ENCODE measurements around the gene VAMP1.

DNA sequence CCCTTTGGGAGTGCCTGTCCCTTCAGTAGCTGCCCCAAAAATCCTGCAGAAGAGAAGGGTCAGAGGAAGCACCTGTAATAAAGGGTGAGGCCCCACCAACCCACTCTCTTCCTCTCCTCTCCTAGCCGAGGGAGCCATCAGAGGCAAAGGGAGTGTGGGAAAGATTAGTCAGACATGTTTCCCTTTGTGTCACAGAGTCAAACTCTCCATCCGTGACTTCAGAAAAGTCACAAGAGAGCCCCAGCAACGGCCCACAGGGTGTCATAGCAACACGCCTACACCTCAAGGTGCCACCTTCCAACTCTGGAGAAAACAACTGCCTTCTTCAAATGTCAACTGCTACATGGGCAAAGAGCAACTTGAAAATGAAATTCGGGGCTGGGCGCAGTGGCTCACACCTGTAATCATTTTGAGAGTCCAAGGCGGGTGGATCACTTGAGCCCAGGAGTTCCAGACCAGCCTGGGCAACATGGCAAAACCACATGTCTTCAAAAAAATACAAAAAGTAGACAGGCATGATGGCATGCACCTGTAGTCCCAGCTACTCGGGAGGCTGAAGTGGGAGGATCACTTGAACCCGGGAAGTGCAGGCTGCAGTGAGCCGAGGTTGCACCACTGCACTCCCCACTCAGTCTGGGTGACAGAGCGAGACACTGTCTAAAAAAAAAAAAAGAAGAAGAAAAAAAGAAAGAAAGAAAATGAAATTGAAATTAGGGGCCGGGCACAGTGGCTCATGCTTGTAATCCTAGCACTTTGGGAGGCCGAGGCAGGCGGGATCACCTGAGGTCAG, 43.4 kb downstream of the VAMP1 start:
- TF ChIP-seq BRCA1 (IDR thresholded peaks at IDR 0.05; ENCODE audit: low read depth, low read length) = no peak
- TF ChIP-seq, protein P1, sequence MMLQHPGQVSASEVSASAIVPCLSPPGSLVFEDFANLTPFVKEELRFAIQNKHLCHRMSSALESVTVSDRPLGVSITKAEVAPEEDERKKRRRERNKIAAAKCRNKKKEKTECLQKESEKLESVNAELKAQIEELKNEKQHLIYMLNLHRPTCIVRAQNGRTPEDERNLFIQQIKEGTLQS (IDR thresholded peaks at IDR 0.05; ENCODE audit: insufficient read depth, low read depth, low read length) = no peak
- TF ChIP-seq EZH2 (IDR thresholded peaks at IDR 0.05; ENCODE audit: low read depth, low read length, severe bottlenecking) = no peak
- TF ChIP-seq RFX5 (IDR thresholded peaks at IDR 0.05; ENCODE audit: borderline replicate concordance, low read depth, low read length) = no peak
- TF ChIP-seq, protein P2, sequence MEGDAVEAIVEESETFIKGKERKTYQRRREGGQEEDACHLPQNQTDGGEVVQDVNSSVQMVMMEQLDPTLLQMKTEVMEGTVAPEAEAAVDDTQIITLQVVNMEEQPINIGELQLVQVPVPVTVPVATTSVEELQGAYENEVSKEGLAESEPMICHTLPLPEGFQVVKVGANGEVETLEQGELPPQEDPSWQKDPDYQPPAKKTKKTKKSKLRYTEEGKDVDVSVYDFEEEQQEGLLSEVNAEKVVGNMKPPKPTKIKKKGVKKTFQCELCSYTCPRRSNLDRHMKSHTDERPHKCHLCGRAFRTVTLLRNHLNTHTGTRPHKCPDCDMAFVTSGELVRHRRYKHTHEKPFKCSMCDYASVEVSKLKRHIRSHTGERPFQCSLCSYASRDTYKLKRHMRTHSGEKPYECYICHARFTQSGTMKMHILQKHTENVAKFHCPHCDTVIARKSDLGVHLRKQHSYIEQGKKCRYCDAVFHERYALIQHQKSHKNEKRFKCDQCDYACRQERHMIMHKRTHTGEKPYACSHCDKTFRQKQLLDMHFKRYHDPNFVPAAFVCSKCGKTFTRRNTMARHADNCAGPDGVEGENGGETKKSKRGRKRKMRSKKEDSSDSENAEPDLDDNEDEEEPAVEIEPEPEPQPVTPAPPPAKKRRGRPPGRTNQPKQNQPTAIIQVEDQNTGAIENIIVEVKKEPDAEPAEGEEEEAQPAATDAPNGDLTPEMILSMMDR (IDR thresholded peaks at IDR 0.05; ENCODE audit: control extremely low read depth in 1 of 3, insufficient read depth in 1 of 3, low read depth in 1 of 3, low read length in 3 of 3) = no peak

Measured in H1 (cell line).